Panc1 (cell line): ENCODE results near the gene PELI2. TPM values are rescaled to one million over a fixed set of nuclear protein-coding genes. Genes with fewer than 3 reads are reported as not detected.

Experiments
- ATAC-seq: fragments of 200-7000 bp; cut with Tn5 transposase; 2 replicates; pipeline ENCODE4 v1.9.1; 2020; ENCODE audit warnings: mild to moderate bottlenecking, moderate library complexity
- BruUV-seq: library from RNA; stranded (reverse); fragments of 400-500 nt; replicated peaks from 2 replicates; lab custom pipeline; 2021; lab: Mats Ljungman, UMichigan
- CTCF ChIA-PET: fragments of 300-600 bp; sonication (Branson Sonifier 250); formaldehyde crosslinking; loops from one replicate; lab custom pipeline; 2022; ENCODE audit warnings: antibody characterized with exemption; lab: Charles Lee
- POLR2A ChIA-PET: fragments of 300-600 bp; sonication (Branson Sonifier 250); formaldehyde crosslinking; loops from one replicate; lab custom pipeline; 2022; ENCODE audit warnings: antibody characterized with exemption; lab: Charles Lee
- DNase-seq: peaks from one replicate; pipeline ENCODE4 v3.0.0-alpha.2; 2010; ENCODE audit warnings: low read depth, low spot score
- H3K27ac ChIP-seq: 2 replicates; pipeline ENCODE4 v1.5.1; 2011; ENCODE audit warnings: mild to moderate bottlenecking, low read length, inconsistent platforms
- H3K27me3 ChIP-seq: fragments of 200-500 bp; sonication (Bioruptor generic); 2 replicates; pipeline ENCODE4 v1.6.0; 2014; ENCODE audit warnings: low read length, inconsistent platforms; ENCODE audit not compliant: control insufficient read depth, insufficient read depth
- H3K36me3 ChIP-seq: fragments of 200-500 bp; sonication (Bioruptor generic); 2 replicates; pipeline ENCODE4 v1.5.1; 2014; ENCODE audit warnings: inconsistent platforms, mild to moderate bottlenecking, low read length, moderate library complexity; ENCODE audit not compliant: control insufficient read depth, insufficient read depth
- H3K4me1 ChIP-seq: 2 replicates; pipeline ENCODE4 v1.5.1; 2011; ENCODE audit warnings: inconsistent platforms, mild to moderate bottlenecking, low read length, moderate library complexity; ENCODE audit not compliant: control insufficient read depth, insufficient read depth
- H3K4me3 ChIP-seq, 2 experiments: 2 replicates each; pipeline ENCODE4 v1.5.1; 2011 to 2012; ENCODE audit warnings: low read depth in 2 of 2, low read length in 2 of 2, mild to moderate bottlenecking in 2 of 2, inconsistent platforms in 1 of 2, moderate library complexity in 1 of 2
- H3K9me3 ChIP-seq: fragments of 200-500 bp; sonication (Bioruptor generic); 2 replicates; pipeline ENCODE4 v1.5.1; 2014; ENCODE audit warnings: low read depth, mild to moderate bottlenecking, inconsistent platforms, low read length, moderate library complexity; ENCODE audit not compliant: control insufficient read depth, insufficient read depth
- POLR2AphosphoS5 ChIP-seq: IDR thresholded peaks from 2 replicates; pipeline ENCODE4 v1.6.1; 2012; ENCODE audit warnings: mild to moderate bottlenecking, low read depth, low read length, moderate library complexity
- REST ChIP-seq, 2 experiments: IDR thresholded peaks; 2 replicates each; pipeline ENCODE4 v1.6.1; 2011 to 2012; ENCODE audit warnings: low read depth in 2 of 2, control low read depth in 1 of 2, low read length in 1 of 2, mild to moderate bottlenecking in 1 of 2, moderate library complexity in 1 of 2; ENCODE audit not compliant: insufficient read depth in 1 of 2
- SIN3A ChIP-seq: IDR thresholded peaks from 2 replicates; pipeline ENCODE4 v1.6.1; 2012; ENCODE audit warnings: low read depth, mild to moderate bottlenecking, low read length, moderate library complexity, borderline replicate concordance; ENCODE audit not compliant: insufficient read depth
- TCF7L2 ChIP-seq: IDR thresholded peaks from 2 replicates; pipeline ENCODE4 v1.6.1; 2011; ENCODE audit warnings: mild to moderate bottlenecking, low read depth, low read length, inconsistent platforms
- in situ Hi-C: cut with HindIII; loops from 2 replicates; pipeline ENCODE4 v1.10.0; 2016; ENCODE audit warnings: low sequenced_read_pairs, low pct_unique_long_range_greater_than_20kb
- intact Hi-C: fragments of 100-400 bp; cut with micrococcal nuclease; formaldehyde crosslinking; loops from one replicate; pipeline ENCODE4 v1.10.0; 2022; ENCODE audit not compliant: unreplicated experiment
- total RNA-seq: library from RNA; stranded (reverse); gene quantifications from one replicate; pipeline ENCODE4 v1.2.1, GENCODE V29; 2021; ENCODE audit not compliant: unreplicated experiment
- TF ChIP-seq, protein P1 (sequence below): fragments of 450-650 bp; IDR thresholded peaks from 2 replicates; pipeline ENCODE4 v1.5.1; 2017; ENCODE audit warnings: mild to moderate bottlenecking

Gene PELI2
- total RNA-seq, 1 experiment from 2014 or later, result 0.28 TPM

- ChIA-PET CTCF (no interaction called here), POLR2A (no interaction called here)
- Histone ChIP-seq H3K27me3 (no peaks in the 10 kb centered on the region), H3K4me3 (no peak overlapping the region), H3K9me3 (no peaks in the 10 kb centered on the region), H3K36me3 (no peaks in the 10 kb centered on the region), H3K4me1 (no peaks in the 10 kb centered on the region), H3K27ac (no peak overlapping the region)
- in situ Hi-C loops, result no loop called here
- TF ChIP-seq SIN3A, result no peak
- TF ChIP-seq POLR2AphosphoS5, result no peak
- TF ChIP-seq, protein P1, sequence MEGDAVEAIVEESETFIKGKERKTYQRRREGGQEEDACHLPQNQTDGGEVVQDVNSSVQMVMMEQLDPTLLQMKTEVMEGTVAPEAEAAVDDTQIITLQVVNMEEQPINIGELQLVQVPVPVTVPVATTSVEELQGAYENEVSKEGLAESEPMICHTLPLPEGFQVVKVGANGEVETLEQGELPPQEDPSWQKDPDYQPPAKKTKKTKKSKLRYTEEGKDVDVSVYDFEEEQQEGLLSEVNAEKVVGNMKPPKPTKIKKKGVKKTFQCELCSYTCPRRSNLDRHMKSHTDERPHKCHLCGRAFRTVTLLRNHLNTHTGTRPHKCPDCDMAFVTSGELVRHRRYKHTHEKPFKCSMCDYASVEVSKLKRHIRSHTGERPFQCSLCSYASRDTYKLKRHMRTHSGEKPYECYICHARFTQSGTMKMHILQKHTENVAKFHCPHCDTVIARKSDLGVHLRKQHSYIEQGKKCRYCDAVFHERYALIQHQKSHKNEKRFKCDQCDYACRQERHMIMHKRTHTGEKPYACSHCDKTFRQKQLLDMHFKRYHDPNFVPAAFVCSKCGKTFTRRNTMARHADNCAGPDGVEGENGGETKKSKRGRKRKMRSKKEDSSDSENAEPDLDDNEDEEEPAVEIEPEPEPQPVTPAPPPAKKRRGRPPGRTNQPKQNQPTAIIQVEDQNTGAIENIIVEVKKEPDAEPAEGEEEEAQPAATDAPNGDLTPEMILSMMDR, result no peak
- TF ChIP-seq REST (IDR thresholded peaks at IDR 0.05; ENCODE audit: insufficient read depth in 1 of 2, low read depth in 2 of 2, low read length in 1 of 2), result no peak
- TF ChIP-seq TCF7L2, result no peak
- ATAC-seq (no peak), DNase-seq (no peak)
- no TSS peak for BruUV-seq
- intact Hi-C loops, result no loop called here
These were observed 152.7 kb downstream of the PELI2 start for GRCh38 chr14:56270921-56271320.

GRCh38 chr14:56271970-56272369, 153.8 kb downstream of the PELI2 start:
- no peak for TF ChIP-seq POLR2AphosphoS5
- TF ChIP-seq REST (IDR thresholded peaks at IDR 0.05; ENCODE audit: insufficient read depth in 1 of 2, low read depth in 2 of 2, low read length in 1 of 2), result no peak
- no peak for TF ChIP-seq TCF7L2
- TF ChIP-seq, protein P1, result no peak
- TF ChIP-seq SIN3A, result no peak
- ATAC-seq (no peak), DNase-seq (no peak)
- Histone ChIP-seq H3K4me1 (no peaks in the 10 kb centered on the region), H3K36me3 (no peaks in the 10 kb centered on the region), H3K27ac (no peak overlapping the region), H3K27me3 (no peaks in the 10 kb centered on the region), H3K9me3 (no peaks in the 10 kb centered on the region), H3K4me3 (no peak overlapping the region)
- intact Hi-C loops, result no loop called here
- ChIA-PET CTCF (no interaction called here), POLR2A (no interaction called here)
- in situ Hi-C loops, result no loop called here
- no TSS peak for BruUV-seq
